IMR-90 (cell line): Measurements from ENCODE around the gene ANTXRL. TPM values are rescaled to one million over a fixed set of nuclear protein-coding genes. Genes with fewer than 3 reads are reported as not detected.
"Not testable (repeated sequence)": the region's sequence is repeated elsewhere in the genome, so short reads cannot be mapped to it uniquely, and the experiment has no call there.

Source experiments
- ATAC-seq: fragments of 200-7000 bp; cut with Tn5 transposase; 2 replicates; pipeline ENCODE4 v1.9.1; 2020; ENCODE audit warnings: low read depth, mild to moderate bottlenecking, moderate library complexity
- BruUV-seq: library from RNA; stranded (reverse); fragments of 400-500 nt; replicated peaks from 2 replicates; lab custom pipeline; 2021; lab: Mats Ljungman, UMichigan
- CTCF ChIA-PET: fragments of 300-600 bp; formaldehyde crosslinking; extraction: SDS; loops from one replicate; lab custom pipeline; 2021; ENCODE audit warnings: antibody characterized with exemption; lab: Yijun Ruan, JAX
- POLR2A ChIA-PET: fragments of 300-600 bp; sonication (Branson Sonifier 250); formaldehyde crosslinking; loops from one replicate; lab custom pipeline; 2022; ENCODE audit warnings: antibody characterized with exemption; ENCODE audit not compliant: unreplicated experiment; lab: Charles Lee
- DNase-seq: peaks from one replicate; pipeline ENCODE4 v3.0.0; 2013
- H2AFZ ChIP-seq: replicated peaks from 2 replicates; pipeline ENCODE3; 2013; ENCODE audit warnings: low read length, mild to moderate bottlenecking; ENCODE audit not compliant: poor library complexity
- H2AK5ac ChIP-seq: 2 replicates; pipeline ENCODE4 v1.6.1; 2013; ENCODE audit warnings: low read depth, low read length, inconsistent platforms
- H2AK9ac ChIP-seq: replicated peaks from 2 replicates; pipeline ENCODE3; 2013; ENCODE audit warnings: mild to moderate bottlenecking, low read depth, low read length, moderate library complexity; ENCODE audit not compliant: poor library complexity
- H2BK120ac ChIP-seq: 2 replicates; pipeline ENCODE4 v1.6.1; 2013; ENCODE audit warnings: low read depth, low read length, inconsistent platforms
- H2BK15ac ChIP-seq: 3 replicates; pipeline ENCODE4 v1.6.1; 2013; ENCODE audit warnings: low read depth, low read length, inconsistent platforms
- H2BK20ac ChIP-seq: 2 replicates; pipeline ENCODE4 v1.6.1; 2013; ENCODE audit warnings: low read depth, mild to moderate bottlenecking, inconsistent platforms, low read length, moderate library complexity
- H2BK5ac ChIP-seq: 2 replicates; pipeline ENCODE4 v1.6.1; 2013; ENCODE audit warnings: mild to moderate bottlenecking, low read depth, low read length, inconsistent platforms; ENCODE audit not compliant: poor library complexity, severe bottlenecking
- H3K14ac ChIP-seq: replicated peaks from 2 replicates; pipeline ENCODE4 v1.6.1; 2013; ENCODE audit warnings: low read depth, low read length, inconsistent platforms
- H3K18ac ChIP-seq: 2 replicates; pipeline ENCODE4 v1.6.1; 2013; ENCODE audit warnings: low read depth, low read length, control low read depth
- H3K23ac ChIP-seq: 2 replicates; pipeline ENCODE4 v1.6.1; 2013; ENCODE audit warnings: low read depth, low read length, inconsistent platforms
- H3K27ac ChIP-seq: 2 replicates; pipeline ENCODE4 v1.5.1; 2013; ENCODE audit warnings: mild to moderate bottlenecking, control low read depth, low read length; ENCODE audit not compliant: insufficient read depth
- H3K27me3 ChIP-seq: 2 replicates; pipeline ENCODE4 v1.6.1; 2013; ENCODE audit warnings: low read length; ENCODE audit not compliant: control insufficient read depth, insufficient read depth
- H3K36me3 ChIP-seq: 2 replicates; pipeline ENCODE4 v1.6.1; 2013; ENCODE audit warnings: low read length, mixed read lengths; ENCODE audit not compliant: control insufficient read depth, insufficient read depth
- H3K4ac ChIP-seq: 2 replicates; pipeline ENCODE4 v1.6.1; 2013; ENCODE audit warnings: low read depth, low read length, inconsistent platforms
- H3K4me1 ChIP-seq: 2 replicates; pipeline ENCODE4 v1.6.1; 2013; ENCODE audit warnings: low read length, mixed read lengths; ENCODE audit not compliant: control insufficient read depth, insufficient read depth
- H3K4me2 ChIP-seq: 2 replicates; pipeline ENCODE4 v1.6.1; 2013; ENCODE audit warnings: low read depth, mild to moderate bottlenecking, control low read depth, low read length, moderate library complexity
- H3K4me3 ChIP-seq: 2 replicates; pipeline ENCODE4 v1.5.1; 2013; ENCODE audit warnings: low read depth, mild to moderate bottlenecking, control low read depth, low read length, moderate library complexity; ENCODE audit not compliant: insufficient read depth
- H3K56ac ChIP-seq: 2 replicates; pipeline ENCODE4 v1.6.1; 2013; ENCODE audit warnings: low read length, inconsistent platforms; ENCODE audit not compliant: insufficient read depth; ENCODE audit errors: extremely low read depth
- H3K79me1 ChIP-seq, 2 experiments: 2 replicates each; pipeline ENCODE4 v1.6.1; 2013; ENCODE audit warnings: low read length in 2 of 2, inconsistent platforms in 1 of 2, low read depth in 1 of 2
- H3K9ac ChIP-seq: 2 replicates; pipeline ENCODE4 v1.6.1; 2013; ENCODE audit warnings: low read depth, low read length, control low read depth
- H3K9me1 ChIP-seq: 2 replicates; pipeline ENCODE4 v1.6.1; 2013; ENCODE audit warnings: low read length, inconsistent platforms; ENCODE audit not compliant: insufficient read depth
- H3K9me3 ChIP-seq: 2 replicates; pipeline ENCODE4 v1.6.1; 2013; ENCODE audit warnings: low read length; ENCODE audit not compliant: control insufficient read depth, insufficient read depth
- H4K20me1 ChIP-seq: 2 replicates; pipeline ENCODE4 v1.6.1; 2013; ENCODE audit warnings: low read length, inconsistent platforms; ENCODE audit not compliant: insufficient read depth
- H4K5ac ChIP-seq: 2 replicates; pipeline ENCODE4 v1.6.1; 2013; ENCODE audit warnings: mild to moderate bottlenecking, low read depth, low read length, control low read depth
- H4K8ac ChIP-seq, 2 experiments: 2 replicates each; pipeline ENCODE4 v1.6.1; 2013; ENCODE audit warnings: low read depth in 2 of 2, low read length in 2 of 2, control low read depth in 1 of 2, inconsistent platforms in 1 of 2
- H4K91ac ChIP-seq: 2 replicates; pipeline ENCODE4 v1.6.1; 2013; ENCODE audit warnings: low read depth, low read length, inconsistent platforms; ENCODE audit not compliant: insufficient read depth
- WGBS, 2 experiments: methylation state at CpG; one replicate each; pipeline versions ENCODE4 v1.1.5 to v1.1.7; 2013; ENCODE audit warnings: missing lambda C conversion rate in 2 of 2; ENCODE audit not compliant: insufficient read length in 1 of 2; ENCODE audit errors: extremely low coverage in 2 of 2; 5-methylcytosine and 5-hydroxymethylcytosine counted together
- dilution Hi-C: fragments of 300-500 bp; cut with HindIII; formaldehyde crosslinking; loops from one replicate; pipeline ENCODE4 v1.14.3; 2018; ENCODE audit warnings: low sequenced_read_pairs; ENCODE audit not compliant: unreplicated experiment
- in situ Hi-C: fragments of 300-500 bp; cut with MboI; formaldehyde crosslinking; loops from 3 replicates; pipeline ENCODE4 v1.14.3; 2019; ENCODE audit warnings: low sequenced_read_pairs, inconsistent platforms, mixed read lengths
- intact Hi-C: fragments of 100-400 bp; cut with micrococcal nuclease; formaldehyde crosslinking; loops from 2 replicates; pipeline ENCODE4 v1.10.0; 2022
- polyA plus RNA-seq, 3 experiments: library from polyadenylated mRNA; depleted of rRNA; stranded (reverse); fragments of >200 nt; gene quantifications; 2 replicates each; pipeline ENCODE4 v1.2.3, GENCODE V29; 2012; ENCODE audit warnings: low replicate concordance in 1 of 3
- total RNA-seq: library from RNA; depleted of rRNA; stranded (reverse); fragments of >200 nt; gene quantifications from 2 replicates; pipeline ENCODE4 v1.2.3, GENCODE V29; 2012

The ANTXRL gene
- total and polyA plus RNA-seq, 2 of the 4 experiments (the other 2 are of a cell fraction) = not detected

- H3K9me1 ChIP-seq = peaks cover 12% of the 10 kb centered on the region; the same call in 1 of the 2 replicates
- H4K5ac ChIP-seq, H3K18ac ChIP-seq, H3K56ac ChIP-seq, H2BK5ac ChIP-seq, H2BK20ac ChIP-seq, H3K9me3 ChIP-seq, H2BK120ac ChIP-seq, H3K9ac ChIP-seq, dilution Hi-C loops, H3K14ac ChIP-seq, in situ Hi-C loops, H3K4me2 ChIP-seq, H3K23ac ChIP-seq, H2BK15ac ChIP-seq, H3K4me3 ChIP-seq, BruUV-seq, H3K36me3 ChIP-seq, H2AK5ac ChIP-seq, H2AK9ac ChIP-seq, CTCF ChIA-PET, H4K20me1 ChIP-seq, POLR2A ChIA-PET, ATAC-seq, intact Hi-C loops, H3K4me1 ChIP-seq, H2AFZ ChIP-seq, DNase-seq, H3K27ac ChIP-seq, H4K91ac ChIP-seq, H4K8ac ChIP-seq, H3K4ac ChIP-seq, H3K27me3 ChIP-seq, H3K79me1 ChIP-seq: not testable (repeated sequence)
- WGBS, 2 experiments = 60% methylated on average over 2 of the region's 3 CpGs; no CpG with 5 or more reads in 1 of the 2 experiments
These were observed 8.7 kb downstream of the ANTXRL start for GRCh38 chr10:46295350-46296010.

GRCh38 chr10:46296086-46296485, 9.3 kb downstream of the ANTXRL start:
- WGBS, 2 experiments = no CpG with 5 or more reads among the region's 4 CpGs
- H3K9me3 ChIP-seq, H3K79me1 ChIP-seq, H3K4me3 ChIP-seq, H3K23ac ChIP-seq, H3K56ac ChIP-seq, intact Hi-C loops, H3K18ac ChIP-seq, BruUV-seq, H3K27ac ChIP-seq, H4K20me1 ChIP-seq, H2BK15ac ChIP-seq, in situ Hi-C loops, H4K5ac ChIP-seq, ATAC-seq, H3K36me3 ChIP-seq, H3K4me1 ChIP-seq, H2AFZ ChIP-seq, H2BK120ac ChIP-seq, H3K27me3 ChIP-seq, H2BK20ac ChIP-seq, H3K4ac ChIP-seq, H2BK5ac ChIP-seq, dilution Hi-C loops, CTCF ChIA-PET, H4K8ac ChIP-seq, H2AK5ac ChIP-seq, H4K91ac ChIP-seq, H3K9ac ChIP-seq, H2AK9ac ChIP-seq, POLR2A ChIA-PET, DNase-seq, H3K4me2 ChIP-seq, H3K14ac ChIP-seq: not testable (repeated sequence)
- H3K9me1 ChIP-seq = peaks cover 12% of the 10 kb centered on the region; the same call in 1 of the 2 replicates
